Prostate gland (tissue), 2 donors: Measurements from ENCODE around the gene PLEKHG7. TPM values are rescaled to one million over a fixed set of nuclear protein-coding genes. Genes with fewer than 3 reads are reported as not detected.
"Not testable (repeated sequence)": the region's sequence is repeated elsewhere in the genome, so short reads cannot be mapped to it uniquely, and the experiment has no call there.

Source experiments
- DNase-seq: peaks from one replicate; pipeline ENCODE4 v3.0.0-alpha.2; 2019; ENCODE audit warnings: low spot score
- H3K27ac ChIP-seq, 2 donors: fragments of 200-600 bp; sonication (generic); 2 replicates each; pipeline ENCODE4 v1.5.1; 2017 to 2019
- H3K27me3 ChIP-seq: fragments of 200-600 bp; sonication (generic); replicated peaks from 2 replicates; pipeline ENCODE4 v1.5.1; 2019; ENCODE audit not compliant: insufficient read depth
- H3K36me3 ChIP-seq, 2 donors: fragments of 200-600 bp; sonication (generic); 1 replicate in 1 of 2; 2 replicates in 1 of 2; pipeline versions ENCODE4 v1.5.1 to v1.8.1; 2017 to 2019
- H3K4me1 ChIP-seq: fragments of 200-600 bp; sonication (generic); replicated peaks from 2 replicates; pipeline ENCODE4 v1.5.1; 2019
- H3K4me3 ChIP-seq, 2 donors: fragments of 200-600 bp; sonication (generic); 2 replicates each; pipeline ENCODE4 v1.5.1; 2017 to 2019
- H3K9me3 ChIP-seq: fragments of 200-600 bp; sonication (generic); 2 replicates; pipeline ENCODE4 v1.5.1; 2017
- CTCF ChIP-seq, 4 experiments: fragments of 200-600 bp in 2 of 4; fragments of 450-650 bp in 2 of 4; sonication (generic) in 2 of 4; IDR thresholded peaks; 1 replicate in 3 of 4; 2 replicates in 1 of 4; pipeline ENCODE4 v1.5.1; 2016 to 2019; ENCODE audit warnings: antibody characterized with exemption in 4 of 4, mild to moderate bottlenecking in 2 of 4, moderate library complexity in 2 of 4
- POLR2A ChIP-seq: fragments of 450-650 bp; IDR thresholded peaks from one replicate; pipeline ENCODE4 v1.6.1; 2016; ENCODE audit warnings: antibody characterized with exemption, mild to moderate bottlenecking
- POLR2AphosphoS5 ChIP-seq: sonication (generic); formaldehyde crosslinking; IDR thresholded peaks from one replicate; pipeline ENCODE4 v1.6.1; 2017; ENCODE audit warnings: antibody characterized with exemption
- WGBS: methylation state at CpG from one replicate; pipeline ENCODE4 v1.1.5; 2018; 5-methylcytosine and 5-hydroxymethylcytosine counted together
- intact Hi-C: fragments of 100-400 bp; cut with DNase I; formaldehyde crosslinking; loops from one replicate; pipeline ENCODE4 v1.14.2; 2022
- total RNA-seq, 2 donors: library from RNA; depleted of rRNA; stranded (reverse); fragments of >200 nt; gene quantifications; one replicate each; pipeline ENCODE4 v1.1.0, GENCODE V29; 2016

Gene PLEKHG7
- total RNA-seq, 2 donors from 2014 or later: 0.50 to 1.4 TPM

GRCh38 chr12:92658611-92659010 lies 44.2 kb upstream of the PLEKHG7 start:
- H3K4me1 ChIP-seq: no peaks in the 10 kb centered on the region
- intact Hi-C loops: no loop called here
- H3K4me3 ChIP-seq: no peak overlapping the region
- H3K27me3 ChIP-seq: no peaks in the 10 kb centered on the region
- H3K36me3 ChIP-seq: no peaks in the 10 kb centered on the region
- WGBS: 98% methylated on average over 2 of the region's 2 CpGs
- no peak for DNase-seq
- H3K9me3 ChIP-seq: no peaks in the 10 kb centered on the region
- TF ChIP-seq POLR2A (no peak), POLR2AphosphoS5 (no peak), CTCF (IDR thresholded peaks at IDR 0.05) (no peak)
- H3K27ac ChIP-seq: no peak overlapping the region

- Histone ChIP-seq H3K27me3 (no peaks in the 10 kb centered on the region), H3K9me3 (no peaks in the 10 kb centered on the region), H3K36me3 (no peaks in the 10 kb centered on the region), H3K4me1 (no peaks in the 10 kb centered on the region), H3K27ac (no peak overlapping the region), H3K4me3 (no peak overlapping the region)
- TF ChIP-seq CTCF (IDR thresholded peaks at IDR 0.05) (no peak), POLR2AphosphoS5 (no peak), POLR2A (no peak)
- WGBS: 97% methylated on average over 6 of the region's 6 CpGs
- intact Hi-C loops: no loop called here
- no peak for DNase-seq
These were observed 41.5 kb upstream of the PLEKHG7 start for GRCh38 chr12:92661269-92661668.

GRCh38 chr12:92665496-92665895 lies 37.3 kb upstream of the PLEKHG7 start:
- Histone ChIP-seq H3K9me3 (no peaks in the 10 kb centered on the region), H3K4me3 (no peak overlapping the region), H3K4me1 (no peaks in the 10 kb centered on the region), H3K27me3 (no peaks in the 10 kb centered on the region), H3K36me3 (no peaks in the 10 kb centered on the region), H3K27ac (no peak overlapping the region)
- no peak for TF ChIP-seq POLR2A
- no peak for TF ChIP-seq POLR2AphosphoS5
- no peak for TF ChIP-seq CTCF (IDR thresholded peaks at IDR 0.05)
- intact Hi-C loops: no loop called here
- WGBS: 96% methylated on average over 2 of the region's 2 CpGs
- no peak for DNase-seq

- Histone ChIP-seq H3K27ac (no peak overlapping the region), H3K36me3 (no peaks in the 10 kb centered on the region), H3K4me3 (no peak overlapping the region), H3K27me3 (no peaks in the 10 kb centered on the region), H3K9me3 (no peaks in the 10 kb centered on the region), H3K4me1 (no peaks in the 10 kb centered on the region)
- TF ChIP-seq POLR2A: no peak
- no peak for TF ChIP-seq POLR2AphosphoS5
- TF ChIP-seq CTCF (IDR thresholded peaks at IDR 0.05): no peak
- intact Hi-C loops: no loop called here
- DNase-seq: no peak
These were observed 34.0 kb upstream of the PLEKHG7 start for GRCh38 chr12:92668739-92669138.

- 95% methylated on average over 11 of the region's 11 CpGs for WGBS
- H3K4me3 ChIP-seq: not testable (repeated sequence)
These were observed 31.3 kb upstream of the PLEKHG7 start for GRCh38 chr12:92671524-92671923.

More at GRCh38 chr12:92671524-92671923, 31.3 kb upstream of the PLEKHG7 start:
- H3K9me3 ChIP-seq, DNase-seq, H3K4me1 ChIP-seq, H3K27me3 ChIP-seq, intact Hi-C loops, H3K27ac ChIP-seq, H3K36me3 ChIP-seq: not testable (repeated sequence)
